Panc1 (cell line): ENCODE results near the gene BACE2. TPM values are rescaled to one million over a fixed set of nuclear protein-coding genes. Genes with fewer than 3 reads are reported as not detected.

ENCODE experiments used
- ATAC-seq: fragments of 200-7000 bp; cut with Tn5 transposase; 2 replicates; pipeline ENCODE4 v1.9.1; 2020; ENCODE audit warnings: mild to moderate bottlenecking, moderate library complexity
- BruUV-seq: library from RNA; stranded (reverse); fragments of 400-500 nt; replicated peaks from 2 replicates; lab custom pipeline; 2021; lab: Mats Ljungman, UMichigan
- CTCF ChIA-PET: fragments of 300-600 bp; sonication (Branson Sonifier 250); formaldehyde crosslinking; loops from one replicate; lab custom pipeline; 2022; ENCODE audit warnings: antibody characterized with exemption; lab: Charles Lee
- POLR2A ChIA-PET: fragments of 300-600 bp; sonication (Branson Sonifier 250); formaldehyde crosslinking; loops from one replicate; lab custom pipeline; 2022; ENCODE audit warnings: antibody characterized with exemption; lab: Charles Lee
- DNase-seq: peaks from one replicate; pipeline ENCODE4 v3.0.0-alpha.2; 2010; ENCODE audit warnings: low read depth, low spot score
- H3K27ac ChIP-seq: 2 replicates; pipeline ENCODE4 v1.5.1; 2011; ENCODE audit warnings: mild to moderate bottlenecking, low read length, inconsistent platforms
- H3K27me3 ChIP-seq: fragments of 200-500 bp; sonication (Bioruptor generic); 2 replicates; pipeline ENCODE4 v1.6.0; 2014; ENCODE audit warnings: low read length, inconsistent platforms; ENCODE audit not compliant: control insufficient read depth, insufficient read depth
- H3K36me3 ChIP-seq: fragments of 200-500 bp; sonication (Bioruptor generic); 2 replicates; pipeline ENCODE4 v1.5.1; 2014; ENCODE audit warnings: inconsistent platforms, mild to moderate bottlenecking, low read length, moderate library complexity; ENCODE audit not compliant: control insufficient read depth, insufficient read depth
- H3K4me1 ChIP-seq: 2 replicates; pipeline ENCODE4 v1.5.1; 2011; ENCODE audit warnings: inconsistent platforms, mild to moderate bottlenecking, low read length, moderate library complexity; ENCODE audit not compliant: control insufficient read depth, insufficient read depth
- H3K4me3 ChIP-seq, 2 experiments: 2 replicates each; pipeline ENCODE4 v1.5.1; 2011 to 2012; ENCODE audit warnings: low read depth in 2 of 2, low read length in 2 of 2, mild to moderate bottlenecking in 2 of 2, inconsistent platforms in 1 of 2, moderate library complexity in 1 of 2
- H3K9me3 ChIP-seq: fragments of 200-500 bp; sonication (Bioruptor generic); 2 replicates; pipeline ENCODE4 v1.5.1; 2014; ENCODE audit warnings: low read depth, mild to moderate bottlenecking, inconsistent platforms, low read length, moderate library complexity; ENCODE audit not compliant: control insufficient read depth, insufficient read depth
- POLR2AphosphoS5 ChIP-seq: IDR thresholded peaks from 2 replicates; pipeline ENCODE4 v1.6.1; 2012; ENCODE audit warnings: mild to moderate bottlenecking, low read depth, low read length, moderate library complexity
- SIN3A ChIP-seq: IDR thresholded peaks from 2 replicates; pipeline ENCODE4 v1.6.1; 2012; ENCODE audit warnings: low read depth, mild to moderate bottlenecking, low read length, moderate library complexity, borderline replicate concordance; ENCODE audit not compliant: insufficient read depth
- TCF7L2 ChIP-seq: IDR thresholded peaks from 2 replicates; pipeline ENCODE4 v1.6.1; 2011; ENCODE audit warnings: mild to moderate bottlenecking, low read depth, low read length, inconsistent platforms
- in situ Hi-C: cut with HindIII; loops from 2 replicates; pipeline ENCODE4 v1.10.0; 2016; ENCODE audit warnings: low sequenced_read_pairs, low pct_unique_long_range_greater_than_20kb
- intact Hi-C: fragments of 100-400 bp; cut with micrococcal nuclease; formaldehyde crosslinking; loops from one replicate; pipeline ENCODE4 v1.10.0; 2022; ENCODE audit not compliant: unreplicated experiment
- total RNA-seq: library from RNA; stranded (reverse); gene quantifications from one replicate; pipeline ENCODE4 v1.2.1, GENCODE V29; 2021; ENCODE audit not compliant: unreplicated experiment
- TF ChIP-seq, protein P1 (sequence below), 2 experiments: IDR thresholded peaks; 2 replicates each; pipeline ENCODE4 v1.6.1; 2011 to 2012; ENCODE audit warnings: low read depth in 2 of 2, control low read depth in 1 of 2, low read length in 1 of 2, mild to moderate bottlenecking in 1 of 2, moderate library complexity in 1 of 2; ENCODE audit not compliant: insufficient read depth in 1 of 2
- TF ChIP-seq, protein P2 (sequence below): fragments of 450-650 bp; IDR thresholded peaks from 2 replicates; pipeline ENCODE4 v1.5.1; 2017; ENCODE audit warnings: mild to moderate bottlenecking

BACE2 gene
- total RNA-seq, 1 experiment from 2014 or later, result 16.3 TPM

DNA sequence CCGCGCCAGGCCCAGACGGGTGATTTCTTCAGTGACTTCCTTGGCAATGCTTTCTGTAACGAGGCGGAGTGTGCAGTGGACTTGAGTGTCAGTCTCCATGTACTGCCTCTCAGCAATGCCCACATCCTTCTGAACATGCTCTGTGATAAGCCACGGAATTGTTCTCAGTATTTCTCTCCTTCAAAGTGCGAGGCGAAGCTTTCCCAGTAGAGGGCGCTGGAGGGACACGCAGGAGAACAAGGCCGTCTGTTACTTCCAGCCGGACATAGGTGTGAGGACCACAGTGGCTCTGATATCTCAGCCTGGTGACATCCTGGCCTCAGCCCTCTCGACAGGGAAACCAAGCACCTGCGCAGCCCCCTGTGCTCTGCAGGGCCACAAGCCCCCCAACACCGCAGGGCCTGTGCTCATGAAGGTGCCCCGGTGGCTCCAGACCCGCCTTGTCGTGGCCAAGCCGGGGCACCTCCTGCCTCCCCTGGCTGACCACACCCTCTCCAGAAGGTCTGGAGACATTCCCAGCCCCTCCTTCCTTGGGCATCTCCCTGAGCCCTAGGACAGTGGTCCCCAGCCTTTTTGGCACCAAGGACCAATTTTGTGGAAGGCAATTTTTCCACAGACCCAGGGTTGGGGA, 46.1 kb upstream of the BACE2 start:
- POLR2A ChIA-PET, result no interaction called here
- H3K4me1 ChIP-seq, result no peaks in the 10 kb centered on the region
- intact Hi-C loops (loop anchor here (10.0 kb wide), 1 partner anchor 153 kb away; no protein-coding TSS in a partner anchor), in situ Hi-C loops (no loop called here)
- H3K36me3 ChIP-seq, result no peaks in the 10 kb centered on the region
- no TSS peak for BruUV-seq
- CTCF ChIA-PET, result interaction anchor here (0.7 kb wide), 1 partner anchor 460 kb away, joined by 3 read pairs; no protein-coding TSS in a partner anchor
- DNase-seq (peak; percentile 54), ATAC-seq (peak; percentile 95)
- no peaks in the 10 kb centered on the region for H3K9me3 ChIP-seq
- H3K27ac ChIP-seq, result no peak overlapping the region
- TF ChIP-seq TCF7L2, result no peak
- TF ChIP-seq, protein P1, sequence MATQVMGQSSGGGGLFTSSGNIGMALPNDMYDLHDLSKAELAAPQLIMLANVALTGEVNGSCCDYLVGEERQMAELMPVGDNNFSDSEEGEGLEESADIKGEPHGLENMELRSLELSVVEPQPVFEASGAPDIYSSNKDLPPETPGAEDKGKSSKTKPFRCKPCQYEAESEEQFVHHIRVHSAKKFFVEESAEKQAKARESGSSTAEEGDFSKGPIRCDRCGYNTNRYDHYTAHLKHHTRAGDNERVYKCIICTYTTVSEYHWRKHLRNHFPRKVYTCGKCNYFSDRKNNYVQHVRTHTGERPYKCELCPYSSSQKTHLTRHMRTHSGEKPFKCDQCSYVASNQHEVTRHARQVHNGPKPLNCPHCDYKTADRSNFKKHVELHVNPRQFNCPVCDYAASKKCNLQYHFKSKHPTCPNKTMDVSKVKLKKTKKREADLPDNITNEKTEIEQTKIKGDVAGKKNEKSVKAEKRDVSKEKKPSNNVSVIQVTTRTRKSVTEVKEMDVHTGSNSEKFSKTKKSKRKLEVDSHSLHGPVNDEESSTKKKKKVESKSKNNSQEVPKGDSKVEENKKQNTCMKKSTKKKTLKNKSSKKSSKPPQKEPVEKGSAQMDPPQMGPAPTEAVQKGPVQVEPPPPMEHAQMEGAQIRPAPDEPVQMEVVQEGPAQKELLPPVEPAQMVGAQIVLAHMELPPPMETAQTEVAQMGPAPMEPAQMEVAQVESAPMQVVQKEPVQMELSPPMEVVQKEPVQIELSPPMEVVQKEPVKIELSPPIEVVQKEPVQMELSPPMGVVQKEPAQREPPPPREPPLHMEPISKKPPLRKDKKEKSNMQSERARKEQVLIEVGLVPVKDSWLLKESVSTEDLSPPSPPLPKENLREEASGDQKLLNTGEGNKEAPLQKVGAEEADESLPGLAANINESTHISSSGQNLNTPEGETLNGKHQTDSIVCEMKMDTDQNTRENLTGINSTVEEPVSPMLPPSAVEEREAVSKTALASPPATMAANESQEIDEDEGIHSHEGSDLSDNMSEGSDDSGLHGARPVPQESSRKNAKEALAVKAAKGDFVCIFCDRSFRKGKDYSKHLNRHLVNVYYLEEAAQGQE (IDR thresholded peaks at IDR 0.05; ENCODE audit: insufficient read depth in 1 of 2, low read depth in 2 of 2, low read length in 1 of 2), result no peak
- no peak for TF ChIP-seq SIN3A
- TF ChIP-seq POLR2AphosphoS5, result no peak
- TF ChIP-seq, protein P2, sequence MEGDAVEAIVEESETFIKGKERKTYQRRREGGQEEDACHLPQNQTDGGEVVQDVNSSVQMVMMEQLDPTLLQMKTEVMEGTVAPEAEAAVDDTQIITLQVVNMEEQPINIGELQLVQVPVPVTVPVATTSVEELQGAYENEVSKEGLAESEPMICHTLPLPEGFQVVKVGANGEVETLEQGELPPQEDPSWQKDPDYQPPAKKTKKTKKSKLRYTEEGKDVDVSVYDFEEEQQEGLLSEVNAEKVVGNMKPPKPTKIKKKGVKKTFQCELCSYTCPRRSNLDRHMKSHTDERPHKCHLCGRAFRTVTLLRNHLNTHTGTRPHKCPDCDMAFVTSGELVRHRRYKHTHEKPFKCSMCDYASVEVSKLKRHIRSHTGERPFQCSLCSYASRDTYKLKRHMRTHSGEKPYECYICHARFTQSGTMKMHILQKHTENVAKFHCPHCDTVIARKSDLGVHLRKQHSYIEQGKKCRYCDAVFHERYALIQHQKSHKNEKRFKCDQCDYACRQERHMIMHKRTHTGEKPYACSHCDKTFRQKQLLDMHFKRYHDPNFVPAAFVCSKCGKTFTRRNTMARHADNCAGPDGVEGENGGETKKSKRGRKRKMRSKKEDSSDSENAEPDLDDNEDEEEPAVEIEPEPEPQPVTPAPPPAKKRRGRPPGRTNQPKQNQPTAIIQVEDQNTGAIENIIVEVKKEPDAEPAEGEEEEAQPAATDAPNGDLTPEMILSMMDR, result peak; percentile 93
- peaks cover 5% of the 10 kb centered on the region for H3K27me3 ChIP-seq
- H3K4me3 ChIP-seq, result no peak overlapping the region

DNA sequence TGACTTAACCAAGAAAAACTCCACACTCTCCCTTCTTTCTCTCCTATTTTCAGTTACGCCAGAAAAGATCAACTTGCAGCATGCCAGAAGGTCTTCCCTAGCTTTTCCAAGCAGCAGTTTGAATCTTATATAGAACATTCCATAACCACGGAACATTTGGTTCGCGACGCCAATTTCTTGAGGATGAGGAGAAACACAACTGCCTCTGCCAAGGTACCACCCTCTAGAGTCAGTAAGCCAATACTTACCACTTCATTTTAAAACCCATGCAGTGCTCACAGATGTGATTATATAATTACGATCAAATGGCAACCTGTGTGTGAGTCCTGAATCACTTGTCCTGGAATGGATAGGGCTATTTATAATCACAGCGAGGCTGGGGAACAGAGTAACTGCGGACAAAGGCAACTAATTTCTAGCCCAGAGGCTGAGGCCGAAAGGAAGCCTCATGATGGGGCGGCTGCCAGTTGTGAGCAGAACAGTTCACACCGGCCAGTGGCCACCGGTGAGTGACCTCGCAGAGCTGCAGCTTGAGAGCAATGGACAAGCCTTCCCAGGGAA, 43.2 kb upstream of the BACE2 start:
- H3K4me3 ChIP-seq, result no peak overlapping the region
- no peak for DNase-seq
- ATAC-seq, result no peak
- intact Hi-C loops, result loop anchor here (10.0 kb wide), 1 partner anchor 150 kb away; no protein-coding TSS in a partner anchor
- H3K36me3 ChIP-seq, result no peaks in the 10 kb centered on the region
- CTCF ChIA-PET, result interaction anchor here (1.5 kb wide), 1 partner anchor 9 kb away, joined by 3 read pairs; no protein-coding TSS in a partner anchor
- no peaks in the 10 kb centered on the region for H3K4me1 ChIP-seq
- peaks cover 5% of the 10 kb centered on the region for H3K27me3 ChIP-seq
- in situ Hi-C loops, result no loop called here
- no peak overlapping the region for H3K27ac ChIP-seq
- H3K9me3 ChIP-seq, result no peaks in the 10 kb centered on the region
- POLR2A ChIA-PET, result no interaction called here
- no TSS peak for BruUV-seq
- TF ChIP-seq, protein P2, result no peak
- TF ChIP-seq POLR2AphosphoS5, result no peak
- TF ChIP-seq TCF7L2, result no peak
- TF ChIP-seq, protein P1 (IDR thresholded peaks at IDR 0.05; ENCODE audit: insufficient read depth in 1 of 2, low read depth in 2 of 2, low read length in 1 of 2), result no peak
- TF ChIP-seq SIN3A, result no peak
